ACHN (cell line): ENCODE data around the gene IGSF5.
"Not testable (repeated sequence)": the region's sequence is repeated elsewhere in the genome, so short reads cannot be mapped to it uniquely, and the experiment has no call there.

Source experiments
- DNase-seq: peaks from one replicate; pipeline ENCODE4 v3.0.0-alpha.2; 2015
- in situ Hi-C: cut with HindIII; loops from 2 replicates; pipeline ENCODE4 v1.10.0; 2017; ENCODE audit warnings: low sequenced_read_pairs, low pct_ligation_motif_present, low pct_unique_long_range_greater_than_20kb

Gene IGSF5

DNA sequence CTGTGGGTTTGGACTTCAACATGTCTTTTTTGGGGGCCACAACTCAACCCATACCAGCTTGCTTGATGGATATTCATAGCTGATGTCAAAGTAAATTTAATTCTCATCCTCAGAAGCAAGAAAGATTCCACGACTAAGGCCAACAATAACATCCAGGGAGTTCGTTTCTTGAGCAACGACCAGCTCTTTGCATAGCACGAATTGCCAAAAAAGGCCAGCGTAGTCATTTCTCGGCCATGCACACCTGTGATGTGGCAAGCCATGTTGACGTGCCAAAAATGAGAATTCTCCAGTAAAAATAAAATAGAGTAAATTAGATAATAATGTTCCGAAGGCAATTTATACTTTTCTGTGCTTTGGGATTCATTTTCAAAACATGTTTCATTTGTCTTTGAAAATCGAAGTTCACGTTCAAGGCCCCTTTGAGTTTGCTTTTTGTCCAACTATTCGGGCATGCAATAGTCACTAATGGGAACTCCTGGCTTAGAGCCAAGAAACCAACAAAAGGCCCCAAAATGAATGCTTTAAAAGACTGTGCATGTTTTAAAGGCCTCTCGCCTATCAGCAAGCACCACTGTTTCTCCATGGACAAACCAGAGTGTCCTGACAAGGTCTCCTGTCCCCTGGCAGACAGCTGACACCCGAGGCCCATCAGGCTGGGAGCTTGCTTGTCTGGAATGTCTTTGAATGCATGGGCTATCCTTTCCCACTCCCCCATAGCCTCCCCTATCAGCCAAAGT lies 14.4 kb upstream of the IGSF5 start:
- in situ Hi-C loops: no loop called here
- DNase-seq: no peak

DNA sequence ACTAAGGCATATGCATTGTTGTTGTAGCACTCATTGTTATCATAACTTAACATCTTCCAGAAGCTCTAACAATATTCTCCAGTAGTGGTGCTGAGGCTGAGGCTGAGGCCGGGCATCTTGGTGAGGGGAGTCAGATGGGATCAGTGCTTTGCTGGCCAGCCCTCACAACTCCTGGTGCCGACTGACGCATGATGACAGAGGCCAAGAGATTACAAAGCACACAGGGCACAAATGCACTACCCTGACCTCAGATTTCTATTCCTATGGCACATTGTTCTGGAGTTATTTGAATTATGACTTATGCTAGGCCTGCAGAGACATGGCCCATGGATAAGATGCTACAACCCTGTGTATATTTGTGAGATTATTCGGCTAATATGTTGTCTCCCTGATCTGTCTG lies 8.3 kb upstream of the IGSF5 start:
- in situ Hi-C loops: no loop called here
- no peak for DNase-seq

- in situ Hi-C loops: no loop called here
- no peak for DNase-seq
Observed at GRCh38 chr21:39737376-39738000, 7.5 kb upstream of the IGSF5 start.

DNA sequence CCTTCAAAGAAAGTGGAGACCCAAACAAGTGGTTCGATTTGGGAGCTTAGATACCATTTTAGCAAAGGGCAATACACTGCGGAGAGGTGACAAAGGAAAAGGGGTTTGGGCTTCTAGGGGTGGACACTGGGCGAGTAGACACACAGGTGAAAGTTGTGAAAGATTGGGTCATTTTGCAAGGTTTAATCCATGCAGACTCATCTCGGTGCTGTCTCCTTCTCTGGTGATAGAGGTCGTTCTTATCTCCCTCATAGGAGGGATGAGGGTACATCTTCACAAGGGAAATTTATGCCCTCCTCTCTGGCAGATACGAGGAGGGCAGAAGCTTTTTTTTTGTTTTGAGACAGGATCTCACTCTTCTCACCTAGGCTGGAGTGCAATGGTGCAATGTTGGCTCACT lies 6.4 kb upstream of the IGSF5 start:
- DNase-seq: no peak
- in situ Hi-C loops: no loop called here

GRCh38 chr21:39739531-39739930 lies 5.5 kb upstream of the IGSF5 start:
- DNase-seq, in situ Hi-C loops: not testable (repeated sequence)

DNA sequence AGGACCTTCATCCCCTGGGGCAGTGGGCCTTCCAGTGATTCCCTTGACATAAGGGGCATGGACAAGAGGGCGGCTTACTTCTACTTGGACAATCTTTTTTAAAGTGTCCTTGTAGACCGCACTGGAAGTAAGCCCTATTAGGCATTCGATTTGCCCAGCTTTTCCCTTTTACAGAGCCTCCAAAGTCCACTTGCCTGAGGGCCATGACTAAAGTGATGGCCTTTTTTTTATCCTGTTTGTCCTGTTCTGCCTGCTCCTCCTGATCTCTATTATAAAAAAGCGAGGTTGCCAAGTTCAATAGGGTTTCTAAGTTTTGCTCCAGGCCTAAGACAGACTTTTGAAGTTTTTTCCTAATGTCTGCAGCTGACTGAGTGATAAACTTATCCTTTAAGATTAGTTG lies 2.4 kb upstream of the IGSF5 start:
- in situ Hi-C loops, DNase-seq: not testable (repeated sequence)

- in situ Hi-C loops, DNase-seq: not testable (repeated sequence)
Observed at GRCh38 chr21:39745332-39745731, 349 bp downstream of the IGSF5 start.

DNA sequence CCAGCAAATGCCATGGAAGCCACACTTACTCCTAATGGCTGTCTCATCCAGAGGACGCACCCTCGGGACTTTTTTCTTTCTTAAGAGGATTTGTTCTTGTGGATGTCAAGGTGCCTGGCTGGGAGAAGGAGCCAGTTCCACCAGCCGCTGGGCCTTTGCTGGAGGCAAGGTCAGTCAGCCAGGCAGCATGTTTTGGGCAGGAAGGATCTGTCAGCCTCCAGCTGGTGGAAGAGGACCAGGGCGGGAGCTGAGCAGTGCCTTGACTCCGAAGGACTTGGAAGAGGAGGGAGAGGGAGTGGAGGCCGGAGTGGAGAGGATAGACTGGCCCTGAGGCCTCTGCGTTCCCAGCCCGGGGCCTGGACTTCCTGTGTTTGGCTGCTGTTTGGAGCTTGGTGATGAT lies 5.7 kb downstream of the IGSF5 start:
- in situ Hi-C loops: no loop called here
- DNase-seq: no peak

DNA sequence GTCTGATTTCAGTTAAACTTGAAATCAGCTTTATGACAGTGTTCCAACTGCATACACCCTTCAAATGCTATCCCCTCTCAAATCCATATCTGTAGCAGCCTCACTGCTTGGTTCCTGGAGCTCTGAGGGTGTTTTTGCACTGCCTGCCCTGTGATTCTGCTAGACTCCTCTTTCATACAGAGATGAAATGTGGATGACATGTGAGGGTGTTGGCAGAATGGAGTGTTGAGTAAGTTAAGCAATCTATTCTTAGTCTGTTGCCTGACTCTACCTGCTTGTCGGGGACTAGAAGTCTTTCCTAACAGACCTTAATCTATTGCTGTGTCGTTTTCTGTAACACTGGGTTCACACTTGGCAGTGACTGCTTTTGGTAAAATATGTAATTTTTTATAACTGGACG lies 9.8 kb downstream of the IGSF5 start:
- in situ Hi-C loops: no loop called here

GRCh38 chr21:39756285-39756684 lies 11.3 kb downstream of the IGSF5 start:
- DNase-seq: no peak
- in situ Hi-C loops: no loop called here

More for the DNA sequence above, 9.8 kb downstream of the IGSF5 start:
- DNase-seq: no peak

DNA sequence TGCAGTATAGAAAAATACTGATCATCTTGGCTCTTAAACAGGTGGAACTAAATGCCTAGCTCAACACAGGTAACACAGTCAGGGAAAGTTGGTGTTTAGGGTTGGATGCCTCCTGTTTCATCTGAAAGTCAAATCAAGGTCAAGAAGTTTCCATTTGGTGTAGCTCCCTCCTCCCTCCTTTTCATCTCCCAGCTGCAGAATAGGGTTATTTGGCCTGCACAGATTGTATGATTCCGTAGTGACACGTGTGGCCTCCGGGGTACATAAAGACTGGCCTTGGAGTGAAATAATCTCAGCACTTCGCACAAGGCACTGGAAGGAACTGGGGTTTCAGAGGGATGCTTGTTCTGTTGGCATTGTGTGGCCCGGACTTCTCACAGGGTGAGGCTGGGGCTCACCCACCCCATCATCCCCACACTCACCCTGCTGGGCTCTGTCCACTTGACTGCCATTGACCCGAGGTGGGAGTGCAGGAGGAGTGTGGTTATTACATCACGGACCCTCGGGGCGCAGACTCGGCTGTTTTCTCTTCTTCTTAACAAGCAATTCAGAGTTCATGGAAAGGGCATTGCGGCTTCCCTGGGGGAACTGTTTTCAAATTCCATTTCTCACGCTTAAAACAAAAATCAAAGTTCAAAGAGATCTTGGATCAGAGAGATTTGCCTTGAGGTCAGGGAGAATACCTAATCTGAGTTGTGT lies 18.4 kb downstream of the IGSF5 start:
- in situ Hi-C loops: no loop called here
- DNase-seq: no peak

- DNase-seq: no peak
- in situ Hi-C loops: no loop called here
Observed at GRCh38 chr21:39774227-39774626, 29.2 kb downstream of the IGSF5 start.

DNA sequence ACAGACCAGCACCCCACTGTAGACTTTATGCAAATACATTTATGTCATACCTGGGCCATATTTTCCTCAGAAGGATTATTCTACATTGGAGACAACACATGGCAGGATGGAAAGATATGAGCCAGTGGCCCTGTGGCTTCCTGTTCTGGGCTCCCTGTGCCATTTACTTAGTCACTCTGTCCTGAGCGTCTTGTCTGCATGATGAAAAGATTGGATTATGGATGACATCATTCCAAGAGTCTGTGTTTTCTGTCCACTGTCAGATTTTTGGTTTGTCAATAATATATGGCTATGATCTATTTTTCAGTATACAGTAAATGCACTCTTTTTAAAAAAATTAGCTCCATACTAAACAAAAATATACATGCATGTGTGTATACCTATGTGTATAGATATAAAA lies 30.8 kb downstream of the IGSF5 start:
- in situ Hi-C loops: no loop called here
- DNase-seq: no peak

- no peak for DNase-seq
- in situ Hi-C loops: no loop called here
Observed at GRCh38 chr21:39776589-39776988, 31.6 kb downstream of the IGSF5 start.

DNA sequence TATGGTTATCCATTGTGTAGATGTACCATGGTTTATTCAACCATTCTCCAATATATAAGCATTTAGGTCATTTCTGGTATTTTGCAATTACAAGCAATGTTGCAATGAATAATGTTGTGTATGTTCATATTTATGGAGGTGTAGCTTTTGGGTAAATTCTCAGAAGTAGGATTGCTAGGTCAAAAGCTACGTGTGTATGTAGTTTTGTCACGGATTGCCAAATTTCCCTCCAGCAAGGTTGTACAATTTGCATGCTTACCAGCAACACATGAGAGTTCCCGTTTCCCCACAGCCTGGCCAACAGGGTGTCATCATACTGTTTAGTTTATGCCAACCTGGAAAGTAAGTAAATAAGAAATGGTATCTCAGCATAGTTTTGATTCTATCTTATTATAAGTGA lies 36.3 kb downstream of the IGSF5 start:
- DNase-seq: no peak
- in situ Hi-C loops: no loop called here

GRCh38 chr21:39788383-39788782 lies 43.4 kb downstream of the IGSF5 start:
- in situ Hi-C loops: no loop called here
- DNase-seq: peak; percentile 93

- no peak for DNase-seq
- in situ Hi-C loops: no loop called here
Observed at GRCh38 chr21:39796466-39796865, 51.5 kb downstream of the IGSF5 start.

GRCh38 chr21:39799178-39799577 lies 54.2 kb downstream of the IGSF5 start:
- DNase-seq: no peak
- in situ Hi-C loops: no loop called here

GRCh38 chr21:39800311-39800710 lies 55.3 kb downstream of the IGSF5 start:
- in situ Hi-C loops: no loop called here
- DNase-seq: no peak

- in situ Hi-C loops: no loop called here
- no peak for DNase-seq
Observed at GRCh38 chr21:39802217-39802616, 57.2 kb downstream of the IGSF5 start.
